Measurements from ENCODE around the gene APP.

The APP gene

DNA sequence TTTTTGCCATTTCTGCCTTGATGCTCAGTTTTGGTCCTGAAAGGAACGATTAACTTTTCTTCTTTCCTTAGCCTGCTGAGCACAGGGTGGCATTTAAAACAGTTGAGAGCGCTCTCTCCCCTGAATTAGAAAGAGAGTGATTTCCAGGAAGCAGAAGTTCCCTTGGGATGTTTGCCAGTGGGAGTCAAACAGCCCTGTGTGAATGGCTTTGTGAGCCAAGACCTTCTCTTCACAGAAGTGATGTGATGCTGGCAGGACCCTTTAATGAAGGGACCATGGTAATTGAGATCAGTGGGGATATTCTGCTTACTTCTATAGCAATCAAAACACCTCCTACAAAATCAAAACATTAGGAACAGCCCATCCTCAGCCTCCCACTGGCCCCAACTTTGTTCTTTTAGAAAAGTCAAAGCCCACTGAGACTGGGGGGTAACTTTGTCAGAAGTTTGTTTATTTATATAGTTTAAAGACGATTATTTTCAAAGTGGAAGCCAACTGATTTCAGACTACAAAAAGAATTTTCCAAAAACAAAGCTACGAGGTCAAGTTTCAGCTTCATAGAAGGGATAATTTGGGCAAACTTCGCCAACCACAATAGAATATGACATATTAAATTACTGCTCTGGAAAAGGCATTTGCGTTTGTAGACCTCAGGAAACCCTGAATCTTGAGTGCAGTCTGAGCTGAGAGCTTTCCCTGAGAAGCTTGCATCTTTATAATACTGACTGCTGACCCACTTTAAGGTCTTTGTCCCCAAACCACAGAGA lies 313.1 kb downstream of the APP start:
- DNase-seq: no peak

DNA sequence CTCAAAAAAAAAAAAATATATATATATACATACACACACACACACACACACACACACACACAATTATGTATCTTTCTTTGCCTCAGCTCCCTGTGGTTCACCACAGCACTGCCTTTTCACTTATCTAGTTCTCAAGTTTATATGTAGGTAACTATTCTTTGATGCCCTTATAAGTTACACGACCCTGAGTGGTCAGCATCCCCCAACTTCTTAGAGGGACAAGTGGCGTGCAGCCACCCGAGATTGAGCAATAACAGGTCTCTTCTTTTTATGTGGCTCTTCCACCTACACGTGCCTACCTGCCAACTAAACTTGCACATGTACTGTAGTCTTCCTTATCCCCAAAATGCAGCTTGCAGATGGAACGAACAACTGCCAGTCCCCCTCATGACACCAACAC lies 315.0 kb downstream of the APP start:
- no peak for DNase-seq

DNA sequence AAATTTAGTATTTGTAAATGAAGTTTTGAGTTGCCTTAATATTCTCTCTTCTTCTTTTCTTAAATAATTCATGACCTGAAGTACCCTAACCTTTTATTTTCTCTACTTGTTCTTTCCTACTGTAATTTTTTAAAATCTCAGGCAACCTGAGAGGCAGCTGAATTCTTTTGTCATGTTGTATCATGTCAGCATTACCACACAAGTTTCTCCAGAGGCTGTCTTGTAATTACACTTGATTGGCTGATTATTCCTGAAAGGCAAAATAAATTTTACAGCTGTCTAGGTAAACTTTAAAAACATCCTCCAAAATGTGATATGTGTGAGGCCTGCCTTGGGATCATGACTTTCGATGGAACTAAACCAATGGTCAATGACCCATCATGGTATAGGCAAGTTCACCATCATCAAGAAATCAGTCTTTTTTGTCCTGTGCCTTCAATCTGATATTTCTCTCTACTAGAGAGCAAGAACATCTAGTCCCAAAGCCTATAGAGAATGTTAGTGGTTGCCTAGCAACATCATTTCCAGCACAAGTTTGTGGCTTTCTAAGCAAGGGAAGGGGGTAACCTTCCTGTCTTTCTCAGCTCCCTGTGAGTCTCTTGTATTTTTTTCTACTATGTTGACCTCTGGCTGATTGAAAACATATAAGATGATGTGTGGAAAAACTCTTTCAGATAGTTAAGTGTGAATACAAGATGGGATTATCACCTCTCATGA lies 320.3 kb downstream of the APP start:
- DNase-seq: no peak

DNA sequence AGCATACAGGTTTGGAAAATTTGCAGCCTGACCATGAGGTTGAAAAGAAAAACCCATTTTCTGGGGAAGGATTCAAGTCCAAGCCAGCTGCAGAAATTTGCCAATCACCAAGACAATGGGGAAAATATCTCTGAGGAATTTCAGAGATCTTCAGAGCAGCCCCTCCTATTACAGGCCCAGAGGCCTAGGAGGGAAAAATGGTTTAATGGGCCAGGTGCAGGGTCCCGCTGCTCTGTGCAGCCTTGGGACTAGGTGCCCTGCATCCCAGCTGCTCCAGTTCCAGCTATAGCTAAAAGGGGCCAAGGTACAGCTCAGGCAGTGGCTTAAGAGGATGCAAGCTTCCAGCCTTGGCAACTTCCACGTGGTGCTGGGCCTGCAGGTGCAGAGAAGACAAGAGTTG lies 322.3 kb downstream of the APP start:
- DNase-seq: no peak

DNA sequence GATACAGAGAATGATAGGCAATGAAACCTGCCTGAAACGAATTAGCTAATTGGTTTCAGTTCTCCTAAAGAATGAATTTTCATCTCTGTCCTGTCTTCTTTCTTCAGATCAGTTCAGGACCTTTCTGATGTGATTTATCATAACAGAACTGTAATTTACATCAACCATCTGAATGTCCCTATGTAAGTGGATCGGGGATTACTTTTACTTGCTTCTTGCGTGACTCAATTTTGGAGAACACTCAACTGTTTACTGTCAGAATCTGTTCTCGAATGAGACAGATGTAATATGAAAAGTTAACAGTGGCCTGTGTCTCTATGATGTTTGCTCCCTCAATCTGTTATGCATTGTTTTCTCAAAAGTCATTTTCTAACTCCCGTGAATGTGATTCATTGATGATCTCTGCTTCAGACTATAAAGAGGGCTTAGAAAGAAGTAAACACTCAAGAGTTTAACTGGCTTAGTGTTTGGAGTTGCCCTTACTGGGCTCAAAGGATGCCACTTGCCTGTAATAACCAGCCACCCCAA lies 324.8 kb downstream of the APP start:
- DNase-seq: no peak

DNA sequence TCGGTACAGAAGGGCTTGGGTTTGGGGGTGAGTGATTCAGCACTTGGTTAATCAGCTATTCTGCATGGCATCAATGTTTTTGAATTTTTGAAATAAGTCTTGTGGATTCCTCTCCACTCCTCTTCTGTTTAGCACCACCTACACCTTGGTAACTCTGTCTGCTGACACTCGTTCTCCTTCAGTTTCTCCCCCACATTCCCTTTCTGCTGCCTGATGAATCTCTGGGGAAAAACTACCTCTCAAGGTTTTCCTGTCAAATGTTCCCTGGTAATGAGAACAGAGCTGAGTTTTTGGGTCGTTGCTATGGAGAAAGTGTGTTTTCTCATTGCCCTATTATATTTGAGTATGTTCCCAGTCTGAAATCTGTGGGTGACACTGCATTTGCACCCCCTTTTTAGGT lies 327.6 kb downstream of the APP start:
- DNase-seq: no peak

DNA sequence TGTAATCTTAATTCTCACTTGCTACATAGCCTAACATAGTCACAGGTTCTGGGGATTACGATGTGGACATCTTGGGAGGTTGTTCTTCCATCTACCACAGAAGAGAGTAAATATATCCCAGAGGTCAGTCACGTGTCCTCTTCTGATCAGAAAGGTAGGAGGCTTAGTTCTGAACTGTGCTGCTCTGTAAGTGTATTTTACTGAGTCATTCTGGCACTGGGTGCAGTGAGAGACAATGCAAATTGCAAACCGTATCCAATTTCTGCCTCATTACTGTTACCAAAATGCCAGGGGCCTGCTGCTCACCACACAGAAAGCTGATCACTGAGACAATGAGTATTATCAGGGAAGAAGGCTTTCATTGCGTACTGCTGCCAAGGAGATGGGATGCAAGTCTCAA lies 331.8 kb downstream of the APP start:
- DNase-seq: no peak

DNA sequence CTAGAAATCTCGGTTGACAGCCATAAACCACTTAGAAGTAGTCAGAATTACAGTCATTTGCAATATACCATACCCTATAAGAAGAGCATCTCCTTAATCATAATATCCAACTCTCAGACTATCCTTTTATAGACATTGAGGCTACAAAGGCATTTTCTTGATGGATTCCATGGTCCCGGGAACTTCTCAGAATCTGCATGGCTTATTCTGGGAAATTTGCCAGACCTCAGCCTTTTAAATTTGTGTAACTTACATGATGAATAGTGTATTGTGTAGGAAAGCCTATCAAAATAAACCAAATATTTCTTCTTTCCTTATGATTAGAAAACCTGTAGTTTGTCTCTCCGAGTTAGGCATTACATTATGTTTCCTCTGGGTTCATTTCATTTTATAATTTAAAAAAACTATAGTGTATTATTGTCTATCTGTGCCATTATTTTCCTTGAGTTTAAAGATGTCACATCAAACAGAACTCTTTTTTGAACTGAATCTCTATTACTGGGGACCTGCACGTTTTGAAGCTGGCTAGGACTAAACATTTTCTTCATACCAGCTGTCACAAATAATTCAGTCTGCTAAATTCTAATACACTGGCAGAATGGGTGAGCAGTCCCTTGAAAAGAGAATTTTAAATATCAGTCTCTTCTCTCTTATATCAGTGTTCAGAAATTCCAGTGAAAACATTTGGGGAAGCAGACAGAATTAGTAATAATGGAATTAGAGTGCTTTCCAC lies 332.9 kb downstream of the APP start:
- no peak for DNase-seq

DNA sequence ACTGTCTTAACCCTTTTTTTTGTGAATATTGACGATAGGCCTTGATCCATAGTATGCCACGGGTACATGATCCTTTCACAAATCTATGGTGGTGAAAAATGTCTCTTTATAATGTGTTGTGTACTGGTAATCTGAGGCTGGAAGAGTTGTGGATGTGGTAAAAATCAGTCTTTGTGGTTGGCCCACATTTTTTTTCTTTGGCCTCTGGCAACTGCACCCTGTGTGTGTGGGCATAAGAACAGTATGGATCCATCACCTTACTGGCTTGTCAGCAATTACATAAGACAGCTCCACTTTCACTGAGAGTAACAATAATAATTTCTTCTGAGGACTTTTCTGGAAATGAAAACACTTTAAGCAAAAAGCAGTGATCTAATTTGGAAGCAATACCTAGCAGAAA lies 334.2 kb downstream of the APP start:
- DNase-seq: no peak

DNA sequence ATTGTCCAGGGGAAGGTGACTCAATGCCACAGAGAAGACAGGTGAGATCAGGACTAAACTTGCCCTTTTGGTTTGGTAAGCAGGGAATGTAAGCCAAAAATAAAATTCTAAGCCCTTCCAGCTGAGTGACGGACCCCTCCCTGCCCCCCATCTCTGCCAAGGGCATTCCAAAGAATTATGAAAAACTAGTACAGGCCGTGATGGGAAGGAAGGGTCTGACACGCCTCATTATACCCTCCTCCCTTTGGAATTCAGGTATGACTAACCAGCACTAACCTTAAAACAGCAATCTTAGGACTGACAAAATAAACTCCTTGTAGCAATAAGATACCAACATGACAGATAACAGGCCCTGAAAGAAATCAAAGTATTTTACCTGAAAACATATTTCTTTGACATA lies 336.2 kb downstream of the APP start:
- DNase-seq: no peak

DNA sequence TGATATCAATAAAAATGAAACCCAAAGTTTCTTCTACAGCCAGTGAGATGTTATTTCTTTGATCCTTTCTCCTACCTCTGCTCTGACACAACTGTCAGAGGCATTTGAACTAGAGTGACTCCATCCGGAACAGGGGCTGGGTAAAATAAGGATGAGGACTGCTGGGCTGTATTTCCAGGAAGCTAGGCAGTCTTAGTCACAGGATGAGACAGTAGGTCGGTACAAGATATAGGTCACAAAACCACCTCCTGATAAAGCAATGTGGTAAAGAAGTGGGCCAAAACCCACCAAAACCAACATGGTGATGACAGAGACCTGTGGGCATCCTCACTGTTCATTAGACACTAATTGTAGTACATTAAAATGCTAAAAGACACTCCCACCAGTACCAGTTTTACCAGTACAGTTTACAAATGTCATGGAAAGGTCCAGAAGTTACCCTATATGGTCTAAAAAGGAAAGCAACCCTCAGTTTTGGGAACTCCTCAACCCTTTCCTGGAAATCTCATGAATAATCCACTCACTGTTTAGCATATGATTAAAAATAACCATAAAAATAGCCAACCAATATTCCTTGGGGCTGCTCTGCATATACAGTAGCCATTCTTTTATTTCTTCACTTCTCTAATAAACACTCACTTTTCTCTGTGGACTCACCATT lies 339.1 kb downstream of the APP start:
- no peak for DNase-seq

All from 8988T (cell line).